ENCODE measurements around the gene TBC1D3.
"Not testable (repeated sequence)": the region's sequence is repeated elsewhere in the genome, so short reads cannot be mapped to it uniquely, and the experiment has no call there.

TBC1D3 gene

DNA sequence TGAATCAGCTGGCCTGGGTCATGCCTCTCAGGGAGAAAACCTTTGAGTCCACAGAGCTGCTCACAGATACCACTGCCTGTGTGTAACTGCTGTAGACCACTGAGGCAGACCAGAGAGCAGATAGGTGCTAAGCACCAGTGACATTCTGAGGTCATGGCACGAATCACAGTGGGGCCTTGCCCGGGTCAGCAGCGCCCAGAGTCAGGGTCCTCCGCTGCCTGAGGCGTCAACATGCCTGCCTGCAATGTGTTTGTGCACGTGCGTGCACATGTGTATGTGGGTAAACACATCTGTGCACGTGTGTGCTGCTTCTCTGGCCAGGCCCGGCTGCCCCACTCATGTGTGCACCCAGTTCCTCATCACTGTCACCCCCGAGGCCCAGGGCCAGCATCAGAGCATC lies at the start of gene TBC1D3:
Gene TBC1D3, minus strand, starts transcription at position 101 of the 400 bp plus-strand sequence. CDS start 1,526 bp downstream, outside the sequence.
- DNase-seq: not testable (repeated sequence)

DNA sequence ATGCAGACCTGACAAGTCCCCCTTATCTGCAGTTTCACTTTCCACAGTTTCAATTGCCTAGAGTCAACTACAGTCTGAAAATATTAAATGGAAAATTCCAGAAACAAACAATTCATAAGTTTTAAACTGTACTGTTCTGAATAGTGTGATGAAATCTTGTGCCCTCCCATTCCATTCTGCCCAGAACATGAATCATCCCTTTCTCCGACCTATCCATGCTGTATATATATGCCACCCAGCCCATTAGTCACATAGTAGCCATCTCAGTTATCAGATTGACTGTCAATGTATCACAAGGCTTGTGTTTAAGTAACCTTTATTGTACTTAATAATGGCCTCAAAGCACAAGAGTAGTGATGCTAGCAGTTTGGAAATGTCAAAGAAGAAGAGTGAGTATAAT lies 40.4 kb upstream of the TBC1D3 start:
- DNase-seq: not testable (repeated sequence)

- DNase-seq: not testable (repeated sequence)
Measured at GRCh38 chr17:38225844-38226495, 33.6 kb upstream of the TBC1D3 start.

DNA sequence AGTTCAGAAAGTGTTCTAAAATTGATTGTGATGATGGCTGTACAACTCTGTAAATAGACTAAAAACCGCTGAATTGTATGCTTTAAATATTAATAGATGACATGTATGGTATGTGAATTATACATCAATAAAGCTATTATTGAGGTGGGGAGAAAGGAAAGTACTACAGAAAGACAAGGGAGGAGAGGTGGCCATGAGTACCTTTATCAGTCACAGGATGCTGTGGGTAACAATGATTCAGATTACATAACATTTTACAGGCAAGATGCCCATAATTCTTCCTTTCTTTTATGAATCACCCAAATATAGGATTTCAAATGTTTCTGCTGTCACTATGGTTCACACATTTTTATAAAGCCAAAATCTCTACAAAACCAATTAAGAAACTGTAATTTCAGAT lies 28.5 kb upstream of the TBC1D3 start:
- not testable (repeated sequence) for DNase-seq

DNA sequence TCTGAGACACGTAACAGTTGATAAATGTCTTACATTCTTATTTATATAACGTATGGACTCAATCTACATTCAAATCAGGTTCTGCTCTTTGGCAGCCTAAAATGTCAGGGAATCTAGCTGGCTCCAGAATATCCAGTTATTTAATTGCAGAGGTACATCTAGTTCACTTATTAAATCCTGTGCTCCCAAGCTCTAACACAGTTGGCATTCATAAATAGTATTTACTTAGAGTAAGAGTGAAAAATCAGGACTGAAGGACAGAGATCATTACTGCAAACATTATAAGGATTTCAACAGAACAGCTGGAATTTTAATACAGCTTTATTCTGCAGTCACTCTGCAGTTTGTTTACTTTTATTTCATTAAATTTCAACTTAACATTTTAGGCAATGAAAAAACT lies 7.9 kb upstream of the TBC1D3 start:
- not testable (repeated sequence) for DNase-seq

DNA sequence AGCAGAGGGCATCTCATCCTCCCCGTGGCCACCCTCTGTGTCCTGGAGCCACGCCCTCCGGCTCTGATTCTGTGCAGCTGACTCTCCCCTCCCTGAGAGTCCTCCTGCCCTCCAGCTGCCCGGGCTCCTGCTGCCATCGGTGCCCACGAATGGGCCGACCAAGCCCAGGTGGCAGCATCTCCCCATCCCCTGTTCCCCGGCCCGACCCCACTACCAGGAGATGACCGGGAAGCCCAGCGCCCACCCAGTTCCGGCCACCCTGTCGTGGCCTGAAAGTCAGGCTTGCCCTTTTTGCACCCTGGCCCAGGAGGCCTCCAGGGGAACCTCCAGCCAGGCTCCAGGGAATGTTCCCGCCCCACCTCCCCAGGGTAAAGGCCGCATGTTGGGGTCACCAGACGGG lies 57.5 kb downstream of the TBC1D3 start:
- not testable (repeated sequence) for DNase-seq
